ENCODE measurements around the gene NR4A1. TPM values are rescaled to one million over a fixed set of nuclear protein-coding genes. Genes with fewer than 3 reads are reported as not detected.

The NR4A1 gene
- total and polyA plus RNA-seq, 10 donors = 11.8 to 113 (median 50.3) TPM

GRCh38 chr12:52011602-52012214 is 39.5 kb upstream of the NR4A1 start:
- Histone ChIP-seq H3K4me3 (no peak overlapping the region), H3K27me3 (replicated peaks in 1 of 7) (peaks cover 0 to 16% (median 2%) of the 10 kb centered on the region in 7 donors), H3K9me3 (no peaks in the 10 kb centered on the region), H3K27ac (peak overlapping the region in 7 of 8 donors; percentile 46 to 97 (median 90)), H3K4me1 (peaks cover 12 to 61% (median 45%) of the 10 kb centered on the region in 6 donors), H3K36me3 (peaks cover 0 to 63% (median 33%) of the 10 kb centered on the region in 6 donors)
- TF ChIP-seq POLR2AphosphoS5 (IDR thresholded peaks at IDR 0.05) = no peak
- TF ChIP-seq POLR2A (IDR thresholded peaks at IDR 0.05) = no peak
- no peak for TF ChIP-seq CTCF (IDR thresholded peaks at IDR 0.05 in 8 of 11, conservative IDR thresholded peaks at IDR 0.05 in 3 of 11)
- intact Hi-C loops (cut with DNase I; ENCODE audit: low total_unique reads) = no loop called here
- WGBS, 5 donors = 87 to 94% (median 89%) methylated on average over 8 of the region's 8 CpGs
- peak; percentile 29 for DNase-seq

GRCh38 chr12:52013626-52014310 is 37.5 kb upstream of the NR4A1 start:
- DNase-seq = no peak
- intact Hi-C loops (cut with DNase I; ENCODE audit: low total_unique reads) = no loop called here
- Histone ChIP-seq H3K4me3 (no peak overlapping the region), H3K36me3 (peaks cover 0 to 60% (median 33%) of the 10 kb centered on the region in 6 donors), H3K27me3 (replicated peaks in 1 of 7) (no peaks in the 10 kb centered on the region), H3K9me3 (no peaks in the 10 kb centered on the region), H3K4me1 (peaks cover 9 to 40% (median 27%) of the 10 kb centered on the region in 6 donors), H3K27ac (no peak overlapping the region)
- WGBS, 5 donors = 83 to 88% (median 87%) methylated on average over 16 of the region's 16 CpGs
- TF ChIP-seq POLR2A (IDR thresholded peaks at IDR 0.05) (no peak), POLR2AphosphoS5 (IDR thresholded peaks at IDR 0.05) (no peak), CTCF (IDR thresholded peaks at IDR 0.05 in 8 of 11, conservative IDR thresholded peaks at IDR 0.05 in 3 of 11) (no peak)

- peaks cover 0 to 52% (median 33%) of the 10 kb centered on the region in 6 donors for H3K36me3 ChIP-seq
Measured at GRCh38 chr12:52014567-52015530, 36.4 kb upstream of the NR4A1 start.

More at GRCh38 chr12:52014567-52015530, 36.4 kb upstream of the NR4A1 start:
- 84 to 96% (median 91%) methylated on average over 50 to 93 of the region's 93 CpGs for WGBS, 5 donors
- Histone ChIP-seq H3K9me3 (no peaks in the 10 kb centered on the region), H3K4me1 (peaks cover 7 to 32% (median 17%) of the 10 kb centered on the region in 6 donors), H3K27me3 (replicated peaks in 1 of 7) (no peaks in the 10 kb centered on the region), H3K27ac (peak overlapping the region in 1 of 8 donors; percentile 30), H3K4me3 (no peak overlapping the region)
- TF ChIP-seq CTCF (IDR thresholded peaks at IDR 0.05 in 8 of 11, conservative IDR thresholded peaks at IDR 0.05 in 3 of 11) = no peak
- peak; percentile 30 to 76 (median 52) for TF ChIP-seq POLR2AphosphoS5 (IDR thresholded peaks at IDR 0.05)
- intact Hi-C loops (cut with DNase I; ENCODE audit: low total_unique reads) = no loop called here
- no peak for DNase-seq
